ENCODE results near the gene GIT2.
"Not testable (repeated sequence)": the region's sequence is repeated elsewhere in the genome, so short reads cannot be mapped to it uniquely, and the experiment has no call there.

Gene GIT2

GRCh38 chr12:109902891-109903418 lies 93.2 kb downstream of the GIT2 start:
- peaks cover 20% of the 10 kb centered on the region for H3K4me1 ChIP-seq (ENCODE audit: control insufficient read depth, low read length)
- peaks cover 63% of the 10 kb centered on the region for H3K36me3 ChIP-seq (ENCODE audit: control insufficient read depth, low read length)
- H3K9me2 ChIP-seq (replicated peaks; ENCODE audit: control insufficient read depth, low read length) = no peaks in the 10 kb centered on the region
- no peak overlapping the region for H3K27ac ChIP-seq (ENCODE audit: low read depth, low read length)
- H4K20me1 ChIP-seq (ENCODE audit: control insufficient read depth, insufficient read depth, low read depth, low read length) = no peaks in the 10 kb centered on the region
- no peaks in the 10 kb centered on the region for H3F3A ChIP-seq (ENCODE audit: control insufficient read depth, insufficient read depth)
- no peaks in the 10 kb centered on the region for H3K9me3 ChIP-seq (ENCODE audit: control insufficient read depth, insufficient read depth, low read length)
- H3K27me3 ChIP-seq (ENCODE audit: control insufficient read depth, low read length) = no peaks in the 10 kb centered on the region
- H3K4me2 ChIP-seq (ENCODE audit: low read length) = no peak overlapping the region
- no peak for TF ChIP-seq CTCF (IDR thresholded peaks at IDR 0.05; ENCODE audit: low read depth, low read length, poor library complexity, severe bottlenecking)
- TF ChIP-seq EZH2phosphoT487 (IDR thresholded peaks at IDR 0.05; ENCODE audit: borderline replicate concordance, low read length) = no peak
- H3K4me3 ChIP-seq (ENCODE audit: low read length) = no peak overlapping the region
- peaks cover 34% of the 10 kb centered on the region for H3K79me2 ChIP-seq (ENCODE audit: control insufficient read depth, low read length)

- peak overlapping the region; percentile 55 for H3K27ac ChIP-seq (ENCODE audit: low read depth, low read length)
- H3F3A ChIP-seq (ENCODE audit: control insufficient read depth, insufficient read depth) = no peaks in the 10 kb centered on the region
- H3K79me2 ChIP-seq (ENCODE audit: control insufficient read depth, low read length) = peaks cover 34% of the 10 kb centered on the region
- peaks cover 45% of the 10 kb centered on the region for H3K36me3 ChIP-seq (ENCODE audit: control insufficient read depth, low read length)
- H3K9me3 ChIP-seq (ENCODE audit: control insufficient read depth, insufficient read depth, low read length) = no peaks in the 10 kb centered on the region
- no peak for TF ChIP-seq CTCF (IDR thresholded peaks at IDR 0.05; ENCODE audit: low read depth, low read length, poor library complexity, severe bottlenecking)
- no peak for TF ChIP-seq EZH2phosphoT487 (IDR thresholded peaks at IDR 0.05; ENCODE audit: borderline replicate concordance, low read length)
- peak overlapping the region; percentile 98 for H3K4me3 ChIP-seq (ENCODE audit: low read length)
- peak overlapping the region; percentile 99 for H3K4me2 ChIP-seq (ENCODE audit: low read length)
- no peaks in the 10 kb centered on the region for H3K27me3 ChIP-seq (ENCODE audit: control insufficient read depth, low read length)
- H3K4me1 ChIP-seq (ENCODE audit: control insufficient read depth, low read length) = peaks cover 20% of the 10 kb centered on the region
- no peaks in the 10 kb centered on the region for H4K20me1 ChIP-seq (ENCODE audit: control insufficient read depth, insufficient read depth, low read depth, low read length)
- no peaks in the 10 kb centered on the region for H3K9me2 ChIP-seq (replicated peaks; ENCODE audit: control insufficient read depth, low read length)
These were observed 95.2 kb downstream of the GIT2 start for GRCh38 chr12:109900752-109901580.

DNA sequence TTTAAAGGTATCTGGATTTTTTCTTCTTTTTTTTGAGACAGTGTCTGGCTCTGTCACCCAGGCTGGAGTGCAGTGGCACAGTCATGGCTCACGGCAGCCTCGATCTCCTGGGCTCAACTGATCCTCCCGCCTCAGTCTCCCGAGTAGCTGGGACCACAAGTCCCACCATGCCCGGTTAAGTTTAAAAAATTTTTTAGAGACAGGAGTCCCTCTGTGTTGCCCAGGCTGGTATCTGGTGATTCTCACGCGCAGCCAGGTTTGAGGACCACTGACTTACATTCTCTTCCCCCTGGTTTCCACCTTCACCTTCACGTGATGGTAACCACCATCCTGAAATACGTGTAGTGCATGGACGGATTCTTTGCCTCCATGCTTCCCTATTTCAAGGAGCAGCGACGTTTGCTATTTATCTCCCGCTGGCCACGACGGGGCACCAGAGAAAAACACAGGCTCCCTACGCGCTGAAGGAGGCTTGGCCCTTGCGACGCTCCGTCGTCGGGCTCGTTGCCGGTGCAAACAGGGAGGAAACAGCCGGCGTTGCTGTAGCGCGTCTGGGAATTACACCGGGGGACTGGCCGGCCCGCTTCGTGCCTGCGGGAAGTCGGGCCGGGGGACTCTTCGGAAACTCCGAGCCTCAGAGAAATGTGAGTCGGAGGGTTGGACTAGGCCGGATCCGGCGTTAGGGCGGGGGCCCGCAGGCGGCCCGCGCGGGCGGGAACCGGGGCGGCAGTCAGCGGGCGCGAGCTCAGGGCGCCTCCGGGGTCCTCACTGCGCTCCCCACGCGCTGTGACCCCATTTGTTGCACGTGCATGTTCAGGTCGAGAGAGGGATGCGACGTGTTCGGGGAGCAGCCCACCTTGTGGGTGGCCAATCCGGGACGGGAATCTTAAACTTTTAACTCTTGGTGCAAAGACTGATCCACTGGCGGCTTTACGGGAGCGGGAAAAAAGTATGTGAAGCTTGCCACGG lies 96.1 kb downstream of the GIT2 start, which contains the start of gene TCHP:
Gene TCHP, plus strand, starts transcription at position 492 of the 969 bp plus-strand sequence. CDS start 2,753 bp downstream, outside the sequence.
- H4K20me1 ChIP-seq (ENCODE audit: control insufficient read depth, insufficient read depth, low read depth, low read length) = no peaks in the 10 kb centered on the region
- peak within 1 kb of the TSS; percentile 98 for H3K4me3 ChIP-seq (ENCODE audit: low read length)
- peak within 1 kb of the TSS; percentile 99 for H3K4me2 ChIP-seq (ENCODE audit: low read length)
- H3F3A ChIP-seq (ENCODE audit: control insufficient read depth, insufficient read depth) = no peaks in the 10 kb centered on the region
- peak within 1 kb of the TSS; percentile 55 for H3K27ac ChIP-seq (ENCODE audit: low read depth, low read length)
- no peaks in the 10 kb centered on the region for H3K9me2 ChIP-seq (replicated peaks; ENCODE audit: control insufficient read depth, low read length)
- H3K36me3 ChIP-seq (ENCODE audit: control insufficient read depth, low read length) = peaks cover 36% of the 10 kb centered on the region
- no peaks in the 10 kb centered on the region for H3K9me3 ChIP-seq (ENCODE audit: control insufficient read depth, insufficient read depth, low read length)
- H3K27me3 ChIP-seq (ENCODE audit: control insufficient read depth, low read length) = no peaks in the 10 kb centered on the region
- H3K79me2 ChIP-seq (ENCODE audit: control insufficient read depth, low read length) = peaks cover 34% of the 10 kb centered on the region
- H3K4me1 ChIP-seq (ENCODE audit: control insufficient read depth, low read length) = peaks cover 20% of the 10 kb centered on the region
- peak; percentile 36 for TF ChIP-seq CTCF (IDR thresholded peaks at IDR 0.05; ENCODE audit: low read depth, low read length, poor library complexity, severe bottlenecking)
- no peak for TF ChIP-seq EZH2phosphoT487 (IDR thresholded peaks at IDR 0.05; ENCODE audit: borderline replicate concordance, low read length)

DNA sequence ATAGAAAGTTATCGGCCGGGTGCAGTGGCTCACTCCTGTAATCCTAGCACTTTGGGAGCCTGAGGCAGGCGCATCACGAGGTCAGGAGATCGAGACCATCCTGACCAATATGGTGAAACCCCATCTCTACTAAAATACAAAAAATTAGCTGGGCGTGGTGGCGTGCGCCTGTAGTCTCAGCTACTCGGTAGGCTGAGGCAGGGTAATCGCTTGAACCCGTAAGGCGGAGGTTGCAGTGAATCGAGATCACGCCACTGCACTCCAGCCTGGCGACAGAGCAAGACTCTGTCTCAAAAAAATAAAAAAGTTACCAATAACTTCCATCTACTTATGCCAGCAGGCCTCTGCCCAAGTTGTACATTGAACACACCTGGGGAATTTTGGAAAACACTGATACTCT lies 96.8 kb downstream of the GIT2 start:
- Histone ChIP-seq H3K4me2 (ENCODE audit: low read length) (peak overlapping the region; percentile 99), H3K4me3 (ENCODE audit: low read length) (peak overlapping the region; percentile 98), H3K79me2 (ENCODE audit: control insufficient read depth, low read length) (peaks cover 34% of the 10 kb centered on the region), H3K27ac (ENCODE audit: low read depth, low read length) (peak overlapping the region; percentile 55; the same call in 1 of the 2 replicates), H3K4me1 (ENCODE audit: control insufficient read depth, low read length) (peaks cover 20% of the 10 kb centered on the region), H3K36me3 (ENCODE audit: control insufficient read depth, low read length) (peaks cover 29% of the 10 kb centered on the region)
- H3K9me3 ChIP-seq (ENCODE audit: control insufficient read depth, insufficient read depth, low read length); H3K9me2 ChIP-seq (replicated peaks; ENCODE audit: control insufficient read depth, low read length); H3F3A ChIP-seq (ENCODE audit: control insufficient read depth, insufficient read depth); H3K27me3 ChIP-seq (ENCODE audit: control insufficient read depth, low read length); H4K20me1 ChIP-seq (ENCODE audit: control insufficient read depth, insufficient read depth, low read depth, low read length): not testable (repeated sequence)
